ENCODE data around the gene AKAIN1.

Gene AKAIN1

DNA sequence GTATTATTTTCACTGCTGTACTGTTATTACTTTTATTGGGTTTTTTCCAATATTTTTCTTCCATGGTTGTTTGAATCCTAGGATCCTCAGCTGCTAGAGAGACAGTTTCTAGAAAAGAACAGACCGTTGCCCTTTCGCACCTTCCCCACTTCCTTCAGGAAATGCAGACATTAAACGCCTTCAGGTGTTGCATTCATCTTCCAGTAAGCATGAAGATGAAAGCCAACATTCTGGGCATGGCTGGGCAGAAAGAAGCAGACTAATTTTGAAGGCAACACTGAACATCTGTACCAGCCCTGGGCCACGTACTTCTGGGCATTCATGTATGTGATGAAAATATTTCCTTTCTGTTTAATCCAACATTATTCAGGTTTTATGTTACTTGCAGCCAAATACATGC is 51.0 kb downstream of the AKAIN1 start:
- TF ChIP-seq, protein P1, sequence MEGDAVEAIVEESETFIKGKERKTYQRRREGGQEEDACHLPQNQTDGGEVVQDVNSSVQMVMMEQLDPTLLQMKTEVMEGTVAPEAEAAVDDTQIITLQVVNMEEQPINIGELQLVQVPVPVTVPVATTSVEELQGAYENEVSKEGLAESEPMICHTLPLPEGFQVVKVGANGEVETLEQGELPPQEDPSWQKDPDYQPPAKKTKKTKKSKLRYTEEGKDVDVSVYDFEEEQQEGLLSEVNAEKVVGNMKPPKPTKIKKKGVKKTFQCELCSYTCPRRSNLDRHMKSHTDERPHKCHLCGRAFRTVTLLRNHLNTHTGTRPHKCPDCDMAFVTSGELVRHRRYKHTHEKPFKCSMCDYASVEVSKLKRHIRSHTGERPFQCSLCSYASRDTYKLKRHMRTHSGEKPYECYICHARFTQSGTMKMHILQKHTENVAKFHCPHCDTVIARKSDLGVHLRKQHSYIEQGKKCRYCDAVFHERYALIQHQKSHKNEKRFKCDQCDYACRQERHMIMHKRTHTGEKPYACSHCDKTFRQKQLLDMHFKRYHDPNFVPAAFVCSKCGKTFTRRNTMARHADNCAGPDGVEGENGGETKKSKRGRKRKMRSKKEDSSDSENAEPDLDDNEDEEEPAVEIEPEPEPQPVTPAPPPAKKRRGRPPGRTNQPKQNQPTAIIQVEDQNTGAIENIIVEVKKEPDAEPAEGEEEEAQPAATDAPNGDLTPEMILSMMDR (IDR thresholded peaks at IDR 0.05; ENCODE audit: unreplicated experiment in 3 of 3), result no peak
- H3K4me1 Mint-ChIP-seq, result peaks cover 11% of the 10 kb centered on the region
- no peak overlapping the region for H3K27ac Mint-ChIP-seq
- H3K36me3 Mint-ChIP-seq (ENCODE audit: low read depth), result no peaks in the 10 kb centered on the region
- H3K9me3 Mint-ChIP-seq, result no peaks in the 10 kb centered on the region
- no peak overlapping the region for H3K4me3 Mint-ChIP-seq
- H3K27me3 Mint-ChIP-seq (ENCODE audit: low read depth), result no peaks in the 10 kb centered on the region

DNA sequence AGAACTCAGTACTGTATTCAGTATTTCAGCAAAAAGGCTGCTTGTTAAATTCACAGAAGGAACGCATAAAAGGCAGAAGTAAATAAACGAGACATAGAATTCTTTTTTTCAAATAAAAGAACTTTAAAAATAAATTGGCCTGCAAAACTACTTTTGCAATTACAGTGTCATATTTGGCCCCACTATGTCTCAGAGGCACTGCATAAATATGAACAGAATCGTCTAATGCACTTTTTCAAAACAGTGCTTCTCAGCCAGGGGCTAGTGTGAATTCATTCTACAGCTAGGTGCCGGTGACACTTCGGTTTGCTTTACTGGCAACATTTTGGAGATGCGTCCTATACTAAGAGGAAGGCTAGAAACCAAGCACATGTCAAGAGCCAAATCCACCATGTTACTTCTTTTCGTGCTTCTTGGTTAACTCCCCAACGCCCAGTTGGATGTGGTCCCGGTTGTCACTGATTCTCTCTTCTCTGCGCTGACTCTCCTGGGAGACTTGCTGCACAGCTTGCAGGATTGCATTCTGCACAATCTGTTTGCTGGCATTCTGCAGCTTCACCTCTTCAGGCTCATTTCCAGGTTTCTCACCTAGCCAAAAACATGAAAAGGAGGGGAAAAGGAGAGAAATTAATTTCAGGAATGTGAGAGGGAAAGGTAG is 51.8 kb downstream of the AKAIN1 start:
- TF ChIP-seq, protein P1 (IDR thresholded peaks at IDR 0.05; ENCODE audit: unreplicated experiment in 3 of 3), result no peak
- Mint-ChIP-seq H3K27ac (no peak overlapping the region), H3K4me1 (peaks cover 11% of the 10 kb centered on the region), H3K4me3 (no peak overlapping the region), H3K9me3 (no peaks in the 10 kb centered on the region), H3K27me3 (ENCODE audit: low read depth) (no peaks in the 10 kb centered on the region), H3K36me3 (ENCODE audit: low read depth) (no peaks in the 10 kb centered on the region)

DNA sequence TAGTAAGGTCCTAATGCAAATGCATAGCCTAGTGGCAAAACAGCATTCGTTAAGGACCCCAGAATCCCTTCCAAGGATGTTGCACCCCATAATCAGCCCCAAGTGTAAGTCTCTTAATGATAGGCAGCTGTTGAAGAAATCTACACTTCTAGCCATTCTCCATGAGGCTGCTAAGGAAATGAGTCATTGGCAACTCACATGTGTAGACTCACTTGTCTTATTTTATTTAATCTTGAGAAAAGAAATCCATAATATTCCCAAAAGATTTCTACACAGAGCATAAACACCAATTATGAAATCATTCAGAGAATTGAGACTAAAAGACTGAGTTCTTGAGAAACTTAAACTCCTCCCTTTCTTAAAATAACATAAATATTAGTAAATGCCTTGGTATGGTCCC is 52.4 kb downstream of the AKAIN1 start:
- Mint-ChIP-seq H3K4me3 (no peak overlapping the region), H3K4me1 (peaks cover 11% of the 10 kb centered on the region), H3K27me3 (ENCODE audit: low read depth) (no peaks in the 10 kb centered on the region), H3K36me3 (ENCODE audit: low read depth) (no peaks in the 10 kb centered on the region), H3K9me3 (no peaks in the 10 kb centered on the region), H3K27ac (no peak overlapping the region)
- TF ChIP-seq, protein P1 (IDR thresholded peaks at IDR 0.05; ENCODE audit: unreplicated experiment in 3 of 3), result no peak

GRCh38 chr18:5142859-5143258 is 54.2 kb downstream of the AKAIN1 start:
- Mint-ChIP-seq H3K4me1 (peaks cover 11% of the 10 kb centered on the region), H3K27ac (no peak overlapping the region), H3K36me3 (ENCODE audit: low read depth) (no peaks in the 10 kb centered on the region), H3K27me3 (ENCODE audit: low read depth) (no peaks in the 10 kb centered on the region), H3K9me3 (no peaks in the 10 kb centered on the region), H3K4me3 (no peak overlapping the region)
- TF ChIP-seq, protein P1 (IDR thresholded peaks at IDR 0.05; ENCODE audit: unreplicated experiment in 3 of 3), result no peak

- H3K36me3 Mint-ChIP-seq (ENCODE audit: low read depth), result no peaks in the 10 kb centered on the region
- TF ChIP-seq, protein P1 (IDR thresholded peaks at IDR 0.05; ENCODE audit: unreplicated experiment in 3 of 3), result no peak
- H3K27me3 Mint-ChIP-seq (ENCODE audit: low read depth), result no peaks in the 10 kb centered on the region
- H3K9me3 Mint-ChIP-seq, result no peaks in the 10 kb centered on the region
- no peak overlapping the region for H3K27ac Mint-ChIP-seq
- H3K4me1 Mint-ChIP-seq, result peaks cover 11% of the 10 kb centered on the region
- H3K4me3 Mint-ChIP-seq, result no peak overlapping the region
These were observed 54.9 kb downstream of the AKAIN1 start for GRCh38 chr18:5142131-5142530.

GRCh38 chr18:5137261-5137660 is 59.8 kb downstream of the AKAIN1 start:
- no peaks in the 10 kb centered on the region for H3K36me3 Mint-ChIP-seq (ENCODE audit: low read depth)
- TF ChIP-seq, protein P1 (IDR thresholded peaks at IDR 0.05; ENCODE audit: unreplicated experiment in 3 of 3), result no peak
- peaks cover 3% of the 10 kb centered on the region for H3K27me3 Mint-ChIP-seq (ENCODE audit: low read depth)
- H3K27ac Mint-ChIP-seq, result no peak overlapping the region
- no peak overlapping the region for H3K4me3 Mint-ChIP-seq
- peaks cover 4% of the 10 kb centered on the region for H3K4me1 Mint-ChIP-seq
- no peaks in the 10 kb centered on the region for H3K9me3 Mint-ChIP-seq

Measured in nephron (organoid).